ENCODE measurements around the gene YBX1.

DNA sequence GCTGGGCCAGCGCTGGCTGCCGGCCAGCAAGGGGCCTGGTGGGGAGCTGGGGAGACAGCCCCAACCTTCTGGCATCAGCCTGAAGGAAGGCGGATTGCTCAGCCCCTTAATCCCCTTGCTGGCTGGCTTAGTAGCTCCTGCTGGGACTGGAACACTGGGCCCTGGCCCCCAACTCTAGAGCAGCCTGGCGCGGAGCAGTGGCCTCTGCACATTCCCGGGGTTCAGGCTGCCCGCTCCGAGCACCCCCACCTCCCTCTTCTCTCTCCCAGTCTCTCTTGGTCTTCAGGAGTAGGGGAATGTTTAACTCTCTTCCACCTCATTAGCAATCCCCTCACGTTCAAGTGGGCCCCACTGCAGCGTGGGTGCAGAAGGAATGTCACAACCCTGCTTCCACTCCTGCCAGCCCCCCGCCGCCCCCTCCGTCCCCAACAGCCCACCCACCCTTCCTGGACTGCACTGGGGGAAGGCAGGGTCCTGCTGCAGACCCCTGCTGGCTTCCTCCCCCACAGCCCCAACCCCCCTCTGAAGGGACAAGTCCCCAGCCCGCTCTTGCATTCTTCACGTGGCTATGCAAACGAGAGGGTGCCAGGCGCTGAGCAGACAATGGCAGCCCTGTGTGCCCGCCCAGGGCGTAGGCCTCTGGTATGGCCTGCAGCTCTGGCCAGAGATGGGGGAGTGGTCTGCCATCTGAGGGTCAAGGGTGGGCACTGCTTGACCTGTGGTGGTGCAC is 58.8 kb downstream of the YBX1 start:
- no peak for TF ChIP-seq POLR2AphosphoS5 (IDR thresholded peaks at IDR 0.05; ENCODE audit: low read depth, low read length)
- no peak for TF ChIP-seq TAF1 (IDR thresholded peaks at IDR 0.05; ENCODE audit: low read depth, low read length)
